Measurements from ENCODE around the gene PHF5A.

DNA sequence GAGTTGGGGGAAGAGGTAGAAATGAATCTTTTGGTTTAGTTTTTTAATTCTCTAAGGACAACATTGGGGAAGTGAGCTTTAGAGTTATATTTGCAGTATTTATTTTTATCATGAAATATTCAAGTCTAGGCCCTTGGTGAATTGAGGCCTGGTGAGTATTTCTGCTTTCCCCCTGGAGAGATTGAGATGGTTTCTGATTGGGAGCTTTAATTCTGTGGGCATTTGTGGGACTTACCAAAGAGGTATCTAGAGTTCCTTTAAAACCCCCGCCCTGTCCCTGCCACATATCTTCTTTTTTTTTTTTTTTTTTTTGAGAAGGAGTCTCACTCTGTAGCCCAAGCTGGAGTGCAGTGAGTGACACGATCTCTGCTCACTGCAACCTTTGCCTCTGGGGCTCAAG lies 10.0 kb upstream of the PHF5A start:
- TF ChIP-seq CTCF (IDR thresholded peaks at IDR 0.05) (no peak), EZH2 (IDR thresholded peaks at IDR 0.05; ENCODE audit: borderline replicate concordance, insufficient read depth, low read depth, low read length, poor library complexity, severe bottlenecking) (no peak)
